Right lung (tissue), 5 donors: ENCODE measurements around the gene FRMD3. TPM values are rescaled to one million over a fixed set of nuclear protein-coding genes. Genes with fewer than 3 reads are reported as not detected.

ENCODE experiments used
- DNase-seq, 2 donors: peaks; one replicate each; pipeline ENCODE4 v3.0.0-alpha.2; 2013
- polyA plus RNA-seq, 5 donors: library from polyadenylated mRNA; unstranded; fragments of 120-200 nt; gene quantifications; one replicate each; pipeline versions ENCODE4 v1.2.1 to v1.2.3, GENCODE V29; 2013; ENCODE audit warnings: inconsistent platforms in 1 of 5, low replicate concordance in 1 of 5; ENCODE audit not compliant: insufficient read length in 5 of 5, insufficient read depth in 1 of 5

Gene FRMD3
- polyA plus RNA-seq, 5 donors: 2.2 to 2.9 (median 2.5) TPM

- no peak for DNase-seq
These were observed 302.0 kb downstream of the FRMD3 start for GRCh38 chr9:83236029-83236696.

DNA sequence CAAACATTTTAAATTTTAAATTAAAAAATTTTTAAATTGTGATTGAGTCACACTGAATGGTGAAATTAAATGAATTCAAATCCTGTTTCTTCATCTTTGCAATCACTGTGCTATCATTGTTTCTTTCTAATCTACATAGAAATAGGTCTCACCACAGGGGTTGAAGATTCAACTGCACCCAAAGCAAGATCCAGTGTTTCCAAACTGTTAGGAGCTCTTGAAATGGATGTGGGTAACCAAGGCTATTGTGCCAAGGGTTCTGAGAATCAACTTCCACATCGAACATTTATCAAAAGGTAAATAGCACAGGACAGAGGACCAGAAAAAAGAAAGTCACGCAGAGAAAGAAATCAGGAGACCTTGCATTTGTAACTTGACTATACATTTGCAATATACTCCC lies 302.7 kb downstream of the FRMD3 start:
- DNase-seq: no peak

GRCh38 chr9:83234541-83234940 lies 303.7 kb downstream of the FRMD3 start:
- no peak for DNase-seq

- DNase-seq: no peak
These were observed 304.6 kb downstream of the FRMD3 start for GRCh38 chr9:83233647-83234046.

DNA sequence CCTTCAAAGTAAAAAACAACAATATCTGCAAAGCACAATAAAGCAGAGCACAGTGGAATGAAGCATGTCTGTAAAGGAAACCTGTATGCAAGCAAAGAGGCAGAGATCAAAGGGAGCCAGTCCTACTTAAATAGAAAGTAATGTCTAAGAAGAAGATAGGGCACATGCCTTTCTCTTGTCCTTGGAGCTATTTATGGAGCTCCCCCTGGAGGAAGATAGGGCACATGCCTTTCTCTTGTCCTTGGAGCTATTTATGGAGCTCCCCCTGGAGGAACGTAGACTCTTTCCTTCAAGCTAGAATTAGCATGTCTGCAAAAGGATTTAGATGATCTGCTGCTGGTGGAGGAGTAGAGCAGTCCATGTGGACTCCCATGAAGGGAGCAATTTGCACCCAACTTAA lies 307.2 kb downstream of the FRMD3 start:
- DNase-seq: no peak

DNA sequence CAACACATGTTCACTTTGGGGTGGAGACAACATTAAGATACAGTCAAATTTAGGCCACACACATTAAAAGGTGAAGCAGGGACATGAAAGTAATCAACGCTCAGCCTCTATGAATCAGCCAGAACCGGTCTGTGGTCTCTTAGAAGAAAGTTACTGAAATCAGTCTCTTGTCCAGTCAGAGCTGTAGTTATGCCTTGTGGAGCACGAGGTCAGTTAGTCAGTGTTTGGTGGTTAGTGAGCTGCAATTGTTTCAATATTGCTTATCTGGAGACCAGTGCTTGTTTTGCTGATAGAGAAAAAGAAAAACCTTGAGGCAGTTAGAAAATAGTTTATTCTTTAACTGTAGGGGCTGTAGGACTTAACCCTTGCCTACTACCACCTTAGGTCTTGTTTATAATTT lies 317.5 kb downstream of the FRMD3 start:
- no peak for DNase-seq

DNA sequence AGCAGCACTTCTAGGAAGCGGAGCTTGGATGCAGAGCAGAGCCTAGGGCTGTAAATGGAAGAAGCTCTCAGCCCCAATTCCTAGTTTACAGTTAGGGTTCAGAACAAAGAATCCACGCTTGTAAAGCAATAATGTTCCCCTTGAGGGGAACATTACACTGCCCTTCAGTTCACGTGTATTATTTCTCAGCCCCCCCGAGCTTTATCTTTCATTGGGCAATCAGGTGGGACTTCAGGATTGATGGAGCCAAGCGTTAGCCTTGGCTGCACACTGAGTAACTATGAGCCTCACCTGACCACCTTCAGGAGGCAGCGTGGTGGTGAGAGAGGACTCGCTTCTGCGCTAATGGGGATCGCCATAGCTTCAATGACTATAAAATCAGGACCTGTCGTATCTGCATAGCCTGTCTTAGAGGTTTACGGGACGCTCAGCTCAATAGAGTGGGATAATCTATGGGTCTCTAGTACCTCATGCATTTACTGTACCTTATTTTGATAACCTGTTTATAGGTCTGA lies 318.2 kb downstream of the FRMD3 start:
- DNase-seq: no peak

DNA sequence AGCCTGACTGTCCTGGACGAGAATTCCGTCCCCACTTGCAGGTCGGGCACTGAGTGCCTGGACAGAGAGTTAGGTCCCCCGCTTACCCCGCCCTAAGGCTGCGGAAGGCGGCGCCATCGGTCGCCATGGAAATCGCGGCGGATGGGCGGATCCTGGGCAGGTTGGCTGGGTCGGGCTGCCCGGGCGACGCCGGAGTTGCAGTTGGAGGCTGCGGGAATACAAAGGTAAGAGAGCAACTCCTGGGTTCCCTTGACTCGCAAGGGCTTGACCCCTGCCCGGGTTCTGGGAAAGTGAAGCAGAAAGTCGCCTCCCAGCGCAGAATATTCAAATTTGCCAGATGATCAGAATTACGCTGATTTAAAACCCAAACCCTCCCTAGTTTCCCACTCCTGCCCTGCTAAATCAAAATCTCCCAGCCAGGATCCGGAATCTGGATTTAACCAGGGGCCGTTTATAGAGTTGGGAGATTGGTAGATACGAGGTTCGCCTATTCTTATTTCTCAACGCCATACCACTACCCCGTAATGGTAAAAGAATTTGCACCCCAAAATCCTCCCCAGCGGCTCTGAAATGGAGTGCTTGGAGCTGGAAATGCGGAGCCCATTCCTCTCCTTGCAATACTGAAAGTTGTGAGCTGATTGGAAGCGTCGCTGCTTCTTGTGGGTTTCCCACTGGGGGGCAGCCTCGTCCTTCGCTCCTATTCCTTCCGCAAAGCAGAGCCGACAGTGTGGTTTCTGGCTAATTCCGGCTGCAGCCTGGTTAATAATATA lies 318.9 kb downstream of the FRMD3 start:
- peak; percentile 67 to 80 for DNase-seq

GRCh38 chr9:83218411-83219090 lies 319.6 kb downstream of the FRMD3 start:
- no peak for DNase-seq

- DNase-seq: no peak
These were observed 328.9 kb downstream of the FRMD3 start for GRCh38 chr9:83209188-83209731.

- no peak for DNase-seq
These were observed 329.9 kb downstream of the FRMD3 start for GRCh38 chr9:83208065-83208850.

GRCh38 chr9:83204047-83204446 lies 334.2 kb downstream of the FRMD3 start:
- no peak for DNase-seq

- no peak for DNase-seq
These were observed 337.7 kb downstream of the FRMD3 start for GRCh38 chr9:83200531-83200930.

- DNase-seq: no peak
These were observed 338.4 kb downstream of the FRMD3 start for GRCh38 chr9:83199832-83200231.

DNA sequence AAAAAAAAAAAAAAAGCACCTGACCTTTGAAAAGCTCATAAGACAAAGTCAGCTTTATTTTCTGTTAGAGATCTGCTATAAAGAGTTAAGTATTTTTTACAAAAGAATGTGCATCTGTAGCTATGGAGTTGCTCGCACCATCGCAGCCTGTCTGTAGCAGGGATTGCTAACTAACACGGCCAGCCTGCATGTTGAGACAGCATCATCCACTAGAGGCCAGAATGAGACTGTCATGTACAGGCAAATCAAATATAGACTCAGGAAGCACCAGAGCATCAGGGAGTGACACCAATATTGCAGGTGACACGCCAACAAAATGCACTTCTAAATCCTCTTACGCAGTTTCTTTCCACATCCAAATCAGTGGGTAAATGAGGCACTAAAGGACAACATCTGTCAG lies 339.0 kb downstream of the FRMD3 start:
- peak; percentile 25 to 39 for DNase-seq

DNA sequence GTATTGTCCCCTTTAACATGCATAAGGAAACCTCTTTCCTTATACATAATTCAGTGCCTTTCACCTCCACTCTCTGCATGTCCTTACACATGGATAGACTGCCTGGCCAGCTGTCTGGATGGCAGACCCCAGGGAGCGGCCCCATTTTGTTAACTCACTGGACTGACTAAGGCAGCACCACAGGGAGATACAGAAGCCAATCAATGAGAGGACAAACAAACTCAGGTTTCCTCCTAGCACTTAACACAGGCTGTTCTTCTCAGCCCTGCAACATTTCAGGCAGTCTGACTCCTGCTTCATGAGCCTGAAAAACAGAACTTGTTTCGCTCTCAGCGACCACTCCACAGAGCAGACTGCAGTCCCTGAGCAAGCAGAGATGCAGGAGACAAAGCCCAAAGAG lies 339.8 kb downstream of the FRMD3 start:
- no peak for DNase-seq

- no peak for DNase-seq
These were observed 340.6 kb downstream of the FRMD3 start for GRCh38 chr9:83197591-83197990.

DNA sequence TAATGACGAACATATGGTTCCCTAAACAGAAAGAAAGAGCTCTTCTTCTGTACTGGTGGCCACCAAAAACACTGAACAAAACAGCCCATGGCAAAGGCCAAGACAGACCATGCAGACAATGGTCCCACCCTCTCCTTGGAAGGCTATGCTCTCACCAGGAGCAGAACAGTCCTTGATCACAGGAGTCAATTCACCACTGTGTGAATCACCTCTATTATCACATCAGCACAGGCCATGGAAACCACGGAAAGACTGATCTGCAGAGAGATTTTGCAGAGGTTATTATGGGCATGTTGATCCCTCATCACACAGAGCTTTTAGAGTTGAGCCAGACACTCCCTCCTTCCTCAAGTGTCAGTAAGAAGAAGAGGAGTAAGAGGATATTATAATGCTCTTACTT lies 341.3 kb downstream of the FRMD3 start:
- no peak for DNase-seq
